T-helper 2 cell treated with Interferon-gamma antibody and Interleukin-4, amounts not matched to agents 5 μg/mL and 100 μg/mL, for 36 hours (primary cell): ENCODE measurements around the gene ILK.
A peak's percentile ranks its signal among the peaks of the same experiment; 100 is the strongest.

Experiments
- DNase-seq: peaks from one replicate; pipeline ENCODE4 v3.0.0; 2021; ENCODE audit warnings: low spot score
- H3K27ac Mint-ChIP-seq: one replicate; pipeline ENCODE4 v1.8.0; 2021; ENCODE audit warnings: mild to moderate bottlenecking, mixed read lengths
- H3K27me3 Mint-ChIP-seq: one replicate; pipeline ENCODE4 v1.8.0; 2021; ENCODE audit warnings: low read depth, mixed read lengths
- H3K36me3 Mint-ChIP-seq: one replicate; pipeline ENCODE4 v1.8.0; 2021; ENCODE audit warnings: low read depth, mixed read lengths
- H3K4me1 Mint-ChIP-seq: one replicate; pipeline ENCODE4 v1.8.0; 2021; ENCODE audit warnings: low read depth, mixed read lengths
- H3K4me3 Mint-ChIP-seq: one replicate; pipeline ENCODE4 v1.8.0; 2022; ENCODE audit warnings: mild to moderate bottlenecking, moderate library complexity, mixed read lengths
- H3K9me3 Mint-ChIP-seq: one replicate; pipeline ENCODE4 v1.8.0; 2021; ENCODE audit warnings: mixed read lengths

ILK gene

DNA sequence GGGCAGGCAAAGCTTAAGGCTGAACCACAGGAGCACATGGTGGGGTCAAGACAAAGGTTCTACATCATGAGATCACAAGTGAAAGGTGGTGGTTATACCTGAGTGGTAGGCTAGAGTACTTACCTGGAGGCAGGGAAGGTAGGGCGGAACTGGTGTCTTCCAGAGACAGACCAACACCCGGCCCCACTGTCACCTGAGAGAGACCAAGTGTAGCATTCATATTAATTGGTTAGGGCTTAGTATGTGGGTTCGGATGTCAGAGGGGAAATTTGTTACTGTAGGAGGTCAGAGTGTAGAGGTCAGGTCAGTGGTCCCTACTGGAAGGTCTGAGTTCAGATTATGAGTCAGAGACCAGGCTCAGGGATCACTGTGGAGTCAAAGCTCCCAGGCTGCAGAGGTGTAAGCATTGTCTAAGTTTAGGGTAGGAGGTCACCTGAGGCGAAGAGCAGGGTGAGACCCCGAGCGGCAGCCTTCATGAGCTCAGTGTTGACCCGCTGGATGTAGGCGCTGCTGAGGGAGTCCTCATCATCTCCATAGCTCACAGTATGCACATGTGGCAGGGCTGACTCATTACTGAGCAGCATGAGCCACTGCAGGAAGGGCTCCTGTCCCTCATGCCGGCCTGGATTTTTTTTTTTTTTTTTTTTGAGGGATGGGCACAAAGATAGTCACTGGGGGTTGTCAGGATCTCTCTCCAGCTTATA lies 12.5 kb downstream of the ILK start:
- Mint-ChIP-seq H3K4me3 (no peak overlapping the region), H3K36me3 (peaks cover 20% of the 10 kb centered on the region)

DNA sequence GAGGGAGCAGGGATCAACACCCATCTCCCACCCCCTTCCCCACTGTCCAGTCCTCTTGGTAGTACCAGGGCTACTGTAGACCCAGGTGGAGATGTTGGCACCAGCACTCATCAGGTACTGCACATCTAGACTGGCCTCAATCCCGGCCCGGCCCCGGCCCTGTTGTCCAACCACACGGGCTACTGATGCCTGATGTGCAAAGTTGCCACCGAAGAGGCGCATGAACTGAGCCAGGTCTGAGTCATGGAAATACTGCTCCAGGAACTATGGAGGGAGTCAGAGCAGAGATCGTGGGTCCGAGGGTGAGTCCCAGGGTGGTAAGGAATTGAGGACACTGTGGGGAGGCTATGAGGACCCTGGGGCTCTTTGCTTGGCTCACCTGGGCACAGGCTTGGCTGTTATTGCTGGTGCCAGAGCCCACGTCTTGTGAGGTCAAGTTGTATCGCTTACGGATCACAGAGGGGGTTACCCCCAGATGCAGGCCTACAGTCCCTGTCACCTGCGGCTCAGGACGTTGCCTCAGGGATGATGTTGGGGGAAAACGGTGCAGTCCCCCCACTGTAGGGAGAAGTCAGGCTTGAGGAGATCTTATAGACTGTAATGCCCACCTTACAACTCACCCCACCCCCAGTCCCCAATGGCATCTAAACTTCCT lies 13.1 kb downstream of the ILK start:
- Mint-ChIP-seq H3K27ac (peak overlapping the region; percentile 26), H3K36me3 (peaks cover 15% of the 10 kb centered on the region), H3K4me1 (peaks cover 5% of the 10 kb centered on the region), H3K27me3 (no peaks in the 10 kb centered on the region), H3K9me3 (no peaks in the 10 kb centered on the region), H3K4me3 (no peak overlapping the region)
- DNase-seq = no peak

More for the DNA sequence above, 12.5 kb downstream of the ILK start:
- Mint-ChIP-seq H3K4me1 (peaks cover 8% of the 10 kb centered on the region), H3K9me3 (no peaks in the 10 kb centered on the region), H3K27ac (peak overlapping the region; percentile 50), H3K27me3 (no peaks in the 10 kb centered on the region)
- DNase-seq = no peak

DNA sequence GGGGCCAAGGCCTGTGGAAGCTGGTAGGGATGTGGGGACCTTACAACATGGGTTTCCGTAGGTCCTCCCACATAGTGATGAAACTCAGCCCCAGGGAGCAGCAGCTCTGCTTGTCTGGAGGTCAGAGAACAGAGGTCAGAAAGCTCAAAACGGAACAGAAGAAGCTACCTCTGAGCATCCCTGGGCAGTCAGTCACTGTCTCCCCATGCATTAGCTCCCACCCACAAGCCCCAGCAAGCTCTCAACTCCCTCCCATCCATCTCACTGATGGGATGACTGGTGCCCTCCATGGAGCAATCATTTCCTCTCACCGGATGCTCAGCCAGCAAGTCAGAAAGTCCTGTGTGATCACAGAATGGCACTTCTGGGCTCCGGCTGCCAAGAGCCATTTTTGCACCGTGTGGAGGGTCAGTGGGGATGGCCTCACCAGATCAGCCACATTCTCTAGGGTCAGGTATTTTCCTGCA lies 13.8 kb downstream of the ILK start:
- peak overlapping the region; percentile 40 for H3K27ac Mint-ChIP-seq
- H3K4me3 Mint-ChIP-seq = no peak overlapping the region
- DNase-seq = no peak

DNA sequence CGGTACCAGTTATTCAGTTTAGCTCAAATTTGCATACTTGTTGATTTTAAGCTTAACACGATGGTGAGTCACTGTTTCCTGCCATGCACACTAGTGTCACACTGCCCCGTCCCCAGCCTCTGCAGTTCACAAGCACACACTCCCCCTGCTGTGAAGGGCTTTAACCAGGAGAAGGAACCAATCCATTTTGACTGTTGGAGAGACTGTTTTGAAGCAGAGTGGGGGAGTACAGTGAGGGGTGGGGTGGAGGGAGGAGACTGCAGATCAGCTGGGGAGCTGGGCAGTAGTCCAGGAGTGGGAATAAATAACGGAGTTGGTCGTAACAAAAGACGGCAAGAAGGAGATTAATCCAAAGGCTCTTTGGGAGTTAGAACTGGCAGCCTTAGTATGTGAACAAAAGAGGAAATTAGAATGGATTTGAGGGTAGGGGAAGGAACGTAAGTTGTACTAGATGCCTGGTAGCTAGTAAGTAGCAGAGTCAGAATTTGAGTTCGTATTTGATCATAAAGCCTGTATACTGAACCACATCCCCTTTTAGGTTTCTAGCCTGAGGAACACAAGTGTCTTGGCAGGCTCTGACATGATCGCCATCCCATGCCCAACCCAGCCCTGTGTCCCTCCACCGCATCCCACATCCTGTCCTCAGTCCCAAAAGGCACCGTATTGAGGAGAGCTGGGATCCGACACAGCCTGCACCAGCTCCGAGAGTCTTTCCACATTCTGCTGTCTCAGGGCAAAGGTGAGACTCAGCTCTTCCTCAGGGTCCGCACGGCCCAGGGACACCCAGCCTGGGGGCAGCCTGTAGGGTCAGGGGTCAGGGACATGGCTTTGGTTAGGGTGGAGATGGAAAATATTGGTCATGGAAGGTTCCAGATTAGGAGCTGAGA lies 14.8 kb downstream of the ILK start:
- peak; percentile 64 for DNase-seq
- Mint-ChIP-seq H3K4me1 (peaks cover 5% of the 10 kb centered on the region), H3K27ac (no peak overlapping the region), H3K36me3 (peaks cover 15% of the 10 kb centered on the region), H3K27me3 (no peaks in the 10 kb centered on the region), H3K4me3 (no peak overlapping the region), H3K9me3 (no peaks in the 10 kb centered on the region)

More for the DNA sequence above, 13.8 kb downstream of the ILK start:
- H3K9me3 Mint-ChIP-seq = no peaks in the 10 kb centered on the region
- H3K4me1 Mint-ChIP-seq = peaks cover 5% of the 10 kb centered on the region
- no peaks in the 10 kb centered on the region for H3K27me3 Mint-ChIP-seq
- H3K36me3 Mint-ChIP-seq = peaks cover 15% of the 10 kb centered on the region

DNA sequence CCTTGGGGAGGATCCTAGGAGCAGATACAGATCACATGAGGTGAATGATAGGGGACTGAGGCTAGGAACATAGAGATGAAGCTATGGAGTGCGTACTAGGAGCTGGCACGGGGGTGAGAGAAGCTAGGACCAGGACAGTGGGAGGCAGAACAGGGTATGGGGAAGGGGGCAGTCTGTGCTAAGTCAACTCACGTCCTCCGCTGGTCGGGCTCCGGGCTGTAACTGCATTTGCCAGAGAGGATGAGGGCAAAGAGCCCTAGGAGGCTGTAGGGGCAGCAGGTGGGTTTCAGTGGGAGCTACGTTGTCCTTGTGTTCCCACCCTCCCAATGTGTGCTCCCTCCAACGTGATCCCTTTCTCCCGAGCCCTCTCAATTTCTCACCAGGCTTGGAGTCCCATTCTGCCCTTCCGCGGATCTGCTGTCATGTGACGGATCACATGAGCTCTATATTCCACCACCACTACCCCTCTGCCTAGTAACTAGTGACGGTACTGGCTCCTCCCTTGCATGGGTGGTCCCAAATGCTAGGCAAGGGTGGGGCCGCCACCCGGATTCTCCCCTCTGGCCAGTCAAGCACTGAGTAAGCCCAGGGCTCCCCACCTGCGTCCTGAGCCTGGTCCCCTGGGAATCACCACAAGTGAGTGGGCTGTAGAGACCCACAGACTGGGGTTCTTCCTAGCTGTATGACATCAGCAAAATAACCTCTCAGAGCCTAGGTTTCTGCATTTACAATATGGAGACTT lies 15.6 kb downstream of the ILK start, which contains the start of gene TPP1:
TPP1 (minus strand) TSS at position 419 of the 742 bp plus-strand sequence; CDS start at position 397, 22 bp downstream.
- H3K4me3 Mint-ChIP-seq = no peak within 1 kb of the TSS
- no peaks in the 10 kb centered on the region for H3K9me3 Mint-ChIP-seq
- peak; percentile 89 for DNase-seq
- peaks cover 15% of the 10 kb centered on the region for H3K36me3 Mint-ChIP-seq
- no peaks in the 10 kb centered on the region for H3K27me3 Mint-ChIP-seq
- no peak within 1 kb of the TSS for H3K27ac Mint-ChIP-seq
- peaks cover 5% of the 10 kb centered on the region for H3K4me1 Mint-ChIP-seq

DNA sequence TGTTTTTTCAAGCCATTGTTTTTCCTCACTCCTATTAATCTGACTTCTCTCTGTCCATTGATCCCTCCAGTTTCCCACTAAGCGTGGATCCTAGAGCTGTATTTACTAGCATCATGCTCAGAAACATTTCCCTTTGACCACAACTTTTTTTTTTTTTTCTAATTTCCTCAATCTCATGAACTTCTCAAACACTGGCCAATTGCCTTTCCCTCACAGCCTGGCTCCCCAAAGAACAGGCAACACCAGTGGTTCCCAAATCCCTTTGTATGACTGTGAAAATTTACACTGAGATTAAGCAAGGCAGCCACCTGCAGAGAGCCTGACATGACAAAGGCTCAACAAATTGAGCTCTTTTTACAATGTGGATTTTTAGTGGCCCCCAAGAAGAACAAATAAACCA lies 17.1 kb downstream of the ILK start:
- DNase-seq = no peak
- no peak overlapping the region for H3K27ac Mint-ChIP-seq
- H3K27me3 Mint-ChIP-seq = no peaks in the 10 kb centered on the region
- H3K36me3 Mint-ChIP-seq = peaks cover 8% of the 10 kb centered on the region
- no peak overlapping the region for H3K4me3 Mint-ChIP-seq
- peaks cover 5% of the 10 kb centered on the region for H3K4me1 Mint-ChIP-seq
- no peaks in the 10 kb centered on the region for H3K9me3 Mint-ChIP-seq

DNA sequence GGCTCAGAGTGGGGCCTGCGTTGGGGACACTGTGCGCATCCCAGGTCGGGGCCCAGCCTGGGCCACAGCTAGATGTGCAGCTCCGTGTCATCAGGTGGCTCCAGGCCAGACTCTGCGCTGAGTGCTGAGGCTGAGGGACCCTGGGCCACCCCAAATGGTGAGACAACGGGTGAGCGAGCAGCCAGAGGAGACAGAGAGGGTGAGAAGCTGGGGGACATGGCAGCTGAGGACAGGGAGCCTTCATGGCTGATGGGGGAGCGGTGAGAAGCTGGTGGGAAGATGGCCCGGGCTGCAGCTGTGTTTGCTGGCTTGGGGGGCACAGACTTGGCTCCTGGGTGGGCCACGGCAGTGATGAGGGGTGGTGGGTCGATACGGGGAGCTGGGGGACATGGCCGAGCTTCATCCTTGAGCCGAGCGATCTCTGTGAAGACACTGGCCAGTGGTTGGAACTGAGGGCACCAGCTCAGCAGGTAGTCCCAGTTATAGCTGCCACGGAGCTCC lies 18.2 kb downstream of the ILK start:
- DNase-seq = no peak
- no peak overlapping the region for H3K27ac Mint-ChIP-seq
- no peak overlapping the region for H3K4me3 Mint-ChIP-seq
- H3K4me1 Mint-ChIP-seq = peaks cover 4% of the 10 kb centered on the region
- H3K9me3 Mint-ChIP-seq = no peaks in the 10 kb centered on the region
- no peaks in the 10 kb centered on the region for H3K36me3 Mint-ChIP-seq
- H3K27me3 Mint-ChIP-seq = no peaks in the 10 kb centered on the region

DNA sequence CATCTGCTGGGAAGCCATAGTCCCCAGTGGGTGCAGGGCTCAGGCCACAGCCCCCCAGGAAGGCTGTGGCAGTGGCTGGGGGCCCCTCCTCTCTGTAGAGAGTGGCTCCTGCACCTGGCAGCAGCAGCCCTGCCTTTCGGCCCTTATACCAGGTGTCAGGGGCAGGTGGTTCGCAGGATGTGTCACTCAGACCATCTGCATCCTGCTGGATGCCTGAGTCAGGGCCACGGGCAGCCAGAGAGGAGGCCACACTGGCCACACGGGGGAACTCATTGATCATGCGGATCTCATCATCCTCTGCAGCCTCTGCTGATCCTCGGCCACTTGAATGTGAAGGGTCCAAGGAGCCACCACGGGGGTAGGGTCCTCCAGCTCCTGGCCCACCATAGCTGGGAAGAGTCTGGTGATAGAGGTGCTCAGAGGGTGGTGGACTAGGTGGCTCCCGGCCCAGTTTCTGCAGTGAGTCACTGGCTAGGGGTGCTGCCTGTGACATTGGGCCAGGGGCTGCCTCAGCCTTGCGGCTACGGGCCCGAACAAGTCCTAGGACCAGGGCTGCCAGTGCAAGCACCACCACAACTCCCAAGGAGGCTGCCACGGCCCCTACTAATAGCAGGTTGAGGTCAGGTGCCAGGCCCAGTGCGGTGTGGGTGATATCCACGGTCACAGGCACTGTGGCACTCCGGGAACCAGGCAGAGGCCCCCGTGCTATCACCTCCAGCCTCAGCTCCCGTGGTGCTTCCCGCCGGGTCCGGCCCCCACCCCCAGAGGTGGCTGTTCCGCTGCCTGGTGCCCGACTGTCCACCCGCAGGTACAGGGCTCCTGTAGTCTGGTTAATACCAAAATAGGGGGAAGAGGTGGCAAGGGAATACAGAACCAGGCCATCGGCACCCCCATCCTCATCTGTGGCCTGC lies 18.9 kb downstream of the ILK start:
- Mint-ChIP-seq H3K9me3 (no peaks in the 10 kb centered on the region), H3K4me3 (no peak overlapping the region), H3K4me1 (peaks cover 9% of the 10 kb centered on the region), H3K27ac (no peak overlapping the region), H3K36me3 (no peaks in the 10 kb centered on the region), H3K27me3 (no peaks in the 10 kb centered on the region)
- no peak for DNase-seq

DNA sequence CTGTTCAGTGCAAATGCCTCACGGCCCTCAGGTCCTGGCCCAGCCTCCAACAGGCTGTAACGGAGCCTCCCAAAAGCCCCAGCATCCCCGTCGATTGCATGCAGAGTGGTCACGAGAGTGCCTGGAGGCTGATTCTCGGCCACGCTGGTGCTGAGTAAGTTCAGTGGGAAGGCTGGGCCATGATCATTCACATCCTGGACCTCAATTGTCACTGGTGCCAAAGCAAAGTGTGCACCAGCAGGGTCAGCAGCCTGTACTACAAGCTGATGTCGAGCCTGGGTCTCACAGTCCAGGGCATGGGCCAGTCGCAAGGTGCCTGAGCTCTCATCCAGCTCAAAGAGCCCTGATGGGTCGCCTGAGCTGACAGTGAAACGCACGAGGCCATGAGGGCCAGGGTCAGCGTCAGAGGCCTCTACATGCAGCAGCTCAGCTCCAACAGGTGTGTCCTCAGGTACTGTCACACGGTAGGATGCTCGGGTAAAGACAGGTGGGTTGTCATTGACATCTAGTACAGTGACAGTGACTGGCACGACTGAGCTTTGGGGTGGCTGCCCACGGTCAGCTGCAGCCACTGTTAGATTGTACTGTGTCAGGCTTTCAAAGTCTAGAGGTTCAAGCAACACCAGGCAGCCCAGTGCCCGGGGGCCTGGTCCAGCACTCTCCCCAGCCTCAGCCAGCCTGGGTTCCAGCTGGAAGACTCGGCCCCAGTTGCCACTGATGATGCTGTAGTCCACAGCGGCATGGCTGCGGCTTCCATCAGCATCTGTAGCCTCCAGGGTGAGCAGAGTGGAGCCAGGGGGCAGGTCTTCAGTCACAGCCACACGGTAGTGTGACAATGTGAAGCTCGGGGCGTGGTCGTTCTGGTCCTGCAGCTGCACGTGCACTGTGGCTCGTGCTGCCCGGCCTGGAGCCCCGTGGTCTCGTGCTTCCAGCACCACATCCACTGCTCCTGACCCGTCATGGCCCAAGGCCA lies 20.1 kb downstream of the ILK start:
- H3K27me3 Mint-ChIP-seq = no peaks in the 10 kb centered on the region
- H3K36me3 Mint-ChIP-seq = no peaks in the 10 kb centered on the region
- DNase-seq = no peak
- no peaks in the 10 kb centered on the region for H3K9me3 Mint-ChIP-seq
- no peak overlapping the region for H3K4me3 Mint-ChIP-seq
- no peak overlapping the region for H3K27ac Mint-ChIP-seq
- peaks cover 17% of the 10 kb centered on the region for H3K4me1 Mint-ChIP-seq

DNA sequence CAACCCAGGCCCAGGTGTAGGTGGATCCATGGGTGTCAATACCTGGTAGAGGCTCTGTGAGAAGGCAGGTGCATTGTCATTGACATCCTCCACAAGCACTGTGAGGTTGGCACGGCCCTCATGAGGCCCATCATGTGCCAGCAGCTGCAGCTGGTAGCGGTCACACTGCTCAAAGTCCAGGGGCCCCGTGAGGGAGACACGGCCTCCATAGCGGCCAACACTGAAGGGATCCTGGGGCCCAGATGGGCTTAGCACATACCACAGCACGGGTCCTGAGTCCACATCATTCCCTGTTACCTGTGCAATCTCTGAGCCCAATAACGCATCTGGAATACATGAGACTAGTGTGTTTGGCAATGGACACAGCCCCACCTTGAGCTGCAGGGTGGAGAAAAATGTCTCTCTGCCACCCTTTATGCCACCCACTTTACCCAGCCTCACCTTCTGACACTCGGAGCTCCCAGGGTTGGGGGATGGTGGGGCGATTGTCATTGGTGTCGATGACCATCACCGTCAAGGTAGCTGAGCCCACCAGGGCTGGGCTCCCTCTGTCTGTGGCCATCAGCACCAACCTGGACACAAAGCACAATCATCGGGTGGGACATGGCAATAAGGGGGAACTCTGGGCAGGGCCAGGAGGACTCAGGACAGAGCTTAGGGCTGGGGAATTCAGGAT lies 21.7 kb downstream of the ILK start:
- H3K4me1 Mint-ChIP-seq = peaks cover 17% of the 10 kb centered on the region
- H3K27me3 Mint-ChIP-seq = no peaks in the 10 kb centered on the region
- H3K4me3 Mint-ChIP-seq = no peak overlapping the region
- H3K9me3 Mint-ChIP-seq = no peaks in the 10 kb centered on the region
- DNase-seq = no peak
- no peaks in the 10 kb centered on the region for H3K36me3 Mint-ChIP-seq
- H3K27ac Mint-ChIP-seq = no peak overlapping the region

DNA sequence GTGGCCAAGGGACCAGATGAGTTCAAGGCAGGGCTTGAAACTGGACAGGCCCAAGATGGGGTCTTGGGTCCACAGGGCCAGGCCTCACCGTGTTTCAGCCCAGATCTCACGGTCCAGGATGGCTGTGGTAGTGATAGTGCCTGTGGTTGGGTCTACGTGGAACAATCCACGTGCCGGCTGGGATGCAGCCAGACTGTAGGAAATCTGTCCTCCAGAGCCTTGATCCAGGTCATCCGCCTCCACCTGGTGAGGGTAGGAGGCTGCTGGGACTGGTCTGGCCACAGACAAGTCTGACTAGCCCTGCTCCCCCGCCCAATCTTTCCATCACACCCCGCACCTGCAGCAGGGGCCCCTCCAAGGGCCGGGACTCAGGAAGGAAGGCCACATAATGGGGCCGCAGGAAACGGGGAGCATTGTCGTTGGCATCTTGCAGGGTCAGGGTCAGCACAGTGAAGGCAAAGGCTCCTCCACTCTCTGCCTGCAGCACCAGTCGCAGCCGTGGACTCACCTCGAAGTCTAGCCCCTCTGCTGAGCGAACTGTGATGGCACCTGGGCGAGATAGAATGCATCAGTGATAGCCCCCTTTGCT lies 22.4 kb downstream of the ILK start:
- H3K4me1 Mint-ChIP-seq = peaks cover 17% of the 10 kb centered on the region
- no peak overlapping the region for H3K4me3 Mint-ChIP-seq
- no peaks in the 10 kb centered on the region for H3K36me3 Mint-ChIP-seq
- DNase-seq = no peak
- no peaks in the 10 kb centered on the region for H3K9me3 Mint-ChIP-seq
- H3K27me3 Mint-ChIP-seq = no peaks in the 10 kb centered on the region
- no peak overlapping the region for H3K27ac Mint-ChIP-seq
